ENCODE data around the gene COL23A1.
A peak's percentile ranks its signal among the peaks of the same experiment; 100 is the strongest.

COL23A1 gene

DNA sequence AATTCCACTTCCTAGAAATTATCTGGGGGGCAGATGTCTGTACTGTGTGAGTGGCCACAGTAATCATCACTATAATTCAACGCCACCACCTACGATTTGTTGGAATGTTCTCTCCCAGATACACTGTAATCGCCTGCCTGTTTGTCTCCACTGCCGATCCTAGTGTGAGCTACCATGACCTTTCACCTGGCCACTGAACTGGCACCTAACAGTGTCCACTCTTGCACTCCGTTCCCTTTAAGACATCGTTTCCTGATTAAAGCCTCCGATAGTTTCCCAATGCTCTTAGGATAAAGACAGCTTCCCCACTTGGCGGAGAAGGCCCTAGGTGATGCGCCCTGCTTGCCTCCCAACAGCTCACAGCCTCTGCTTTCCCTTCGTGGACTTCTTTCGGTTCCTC, 361.6 kb downstream of the COL23A1 start:
- Mint-ChIP-seq H3K9me3 (ENCODE audit: low read depth) (no peaks in the 10 kb centered on the region), H3K36me3 (peaks cover 16% of the 10 kb centered on the region), H3K27ac (no peak overlapping the region), H3K27me3 (no peaks in the 10 kb centered on the region), H3K4me1 (ENCODE audit: low read depth) (peaks cover 60% of the 10 kb centered on the region), H3K4me3 (no peak overlapping the region)

DNA sequence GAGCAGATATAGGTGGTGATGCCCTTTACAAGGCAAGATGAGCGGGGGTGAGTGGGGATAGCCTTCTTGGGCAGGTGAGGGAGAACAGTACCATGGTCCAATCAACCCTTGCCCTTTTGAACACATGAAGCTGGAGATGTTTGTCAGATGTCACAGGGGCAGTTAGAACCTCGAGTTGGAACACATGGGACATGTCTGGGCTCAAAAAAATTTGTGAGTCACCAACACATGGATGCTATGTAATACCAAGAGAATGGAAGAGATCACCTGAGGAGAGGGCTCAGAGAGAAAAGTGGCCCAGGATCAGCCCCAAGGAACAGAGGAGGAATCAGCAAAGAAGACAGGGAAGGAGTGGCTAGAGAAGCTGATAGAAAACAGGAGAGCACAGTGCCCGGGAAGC, 362.3 kb downstream of the COL23A1 start:
- peak overlapping the region; percentile 68 for H3K27ac Mint-ChIP-seq
- peak overlapping the region; percentile 77 for H3K4me3 Mint-ChIP-seq
- H3K27me3 Mint-ChIP-seq, result no peaks in the 10 kb centered on the region
- H3K36me3 Mint-ChIP-seq, result peaks cover 16% of the 10 kb centered on the region
- no peaks in the 10 kb centered on the region for H3K9me3 Mint-ChIP-seq (ENCODE audit: low read depth)
- H3K4me1 Mint-ChIP-seq (ENCODE audit: low read depth), result peaks cover 55% of the 10 kb centered on the region

DNA sequence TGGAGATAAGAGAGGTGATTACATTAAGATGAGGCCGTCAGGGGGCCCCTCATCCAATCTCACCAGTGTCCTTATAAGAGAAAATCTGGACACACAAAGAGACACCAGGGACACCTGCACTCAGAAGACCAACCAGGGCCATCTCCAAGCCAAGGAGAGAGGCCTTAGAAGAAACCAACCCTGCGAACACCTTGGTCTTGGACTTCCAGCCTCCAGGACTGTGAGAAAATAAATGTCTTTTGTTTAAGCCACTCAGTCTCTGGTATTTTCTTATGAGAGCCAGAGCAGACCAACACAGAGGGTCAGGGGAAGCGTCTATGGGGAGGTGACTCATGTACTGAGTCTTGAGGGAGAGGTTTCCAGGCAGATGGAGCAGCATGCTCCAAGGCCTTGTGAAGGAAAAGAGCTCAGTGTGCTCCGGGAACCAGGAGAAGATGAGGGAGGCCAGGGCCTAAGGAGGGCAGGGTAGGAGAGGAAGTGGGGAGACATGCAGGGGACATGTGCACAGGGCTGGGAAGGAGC, 363.0 kb downstream of the COL23A1 start:
- Mint-ChIP-seq H3K27me3 (no peaks in the 10 kb centered on the region), H3K36me3 (peaks cover 16% of the 10 kb centered on the region), H3K9me3 (ENCODE audit: low read depth) (no peaks in the 10 kb centered on the region), H3K4me3 (no peak overlapping the region), H3K27ac (peak overlapping the region; percentile 68), H3K4me1 (ENCODE audit: low read depth) (peaks cover 55% of the 10 kb centered on the region)

DNA sequence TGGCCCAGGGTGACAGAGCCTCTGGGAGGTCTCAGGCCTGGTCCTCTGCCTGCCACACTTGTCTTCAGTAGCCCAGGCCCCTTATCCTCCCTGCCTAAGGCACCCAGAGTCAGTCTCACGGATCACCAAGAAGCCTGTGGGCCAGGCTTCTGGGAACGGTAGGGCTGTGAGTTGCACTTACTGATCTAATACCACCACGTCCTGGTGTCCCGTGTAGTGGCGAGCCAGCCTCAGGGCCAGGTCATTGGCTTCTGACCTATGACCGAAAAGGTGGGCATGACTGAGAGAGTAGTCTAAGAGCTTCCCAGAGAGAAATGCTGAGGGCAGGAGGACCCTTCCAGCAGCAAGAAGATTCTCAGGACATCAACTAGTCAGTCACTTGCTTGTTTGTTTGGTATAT, 365.0 kb downstream of the COL23A1 start:
- Mint-ChIP-seq H3K27ac (no peak overlapping the region), H3K9me3 (ENCODE audit: low read depth) (no peaks in the 10 kb centered on the region), H3K4me3 (no peak overlapping the region), H3K36me3 (peaks cover 11% of the 10 kb centered on the region), H3K27me3 (no peaks in the 10 kb centered on the region), H3K4me1 (ENCODE audit: low read depth) (peaks cover 55% of the 10 kb centered on the region)

DNA sequence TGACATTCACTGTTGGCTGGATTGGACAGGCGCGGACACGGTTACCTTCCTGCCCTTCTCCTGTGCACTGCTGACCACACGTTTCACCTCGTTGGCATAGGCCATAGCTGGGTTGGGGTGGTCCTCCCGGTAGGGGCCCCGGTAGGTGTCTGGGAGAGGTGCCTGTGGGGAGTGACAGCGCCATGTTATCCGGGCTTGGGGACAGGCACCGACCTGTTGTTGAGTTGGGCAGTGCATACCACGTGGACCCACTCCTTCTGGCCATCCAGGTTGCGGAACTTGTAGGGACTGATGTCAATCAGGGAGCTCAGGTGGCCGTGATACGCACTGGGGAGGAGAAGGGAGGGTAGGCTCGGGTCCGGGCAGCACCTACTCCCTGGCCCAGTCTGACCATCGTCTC, 365.8 kb downstream of the COL23A1 start:
- H3K36me3 Mint-ChIP-seq, result peaks cover 13% of the 10 kb centered on the region
- peaks cover 50% of the 10 kb centered on the region for H3K4me1 Mint-ChIP-seq (ENCODE audit: low read depth)
- no peaks in the 10 kb centered on the region for H3K27me3 Mint-ChIP-seq
- no peaks in the 10 kb centered on the region for H3K9me3 Mint-ChIP-seq (ENCODE audit: low read depth)
- no peak overlapping the region for H3K27ac Mint-ChIP-seq
- H3K4me3 Mint-ChIP-seq, result no peak overlapping the region

DNA sequence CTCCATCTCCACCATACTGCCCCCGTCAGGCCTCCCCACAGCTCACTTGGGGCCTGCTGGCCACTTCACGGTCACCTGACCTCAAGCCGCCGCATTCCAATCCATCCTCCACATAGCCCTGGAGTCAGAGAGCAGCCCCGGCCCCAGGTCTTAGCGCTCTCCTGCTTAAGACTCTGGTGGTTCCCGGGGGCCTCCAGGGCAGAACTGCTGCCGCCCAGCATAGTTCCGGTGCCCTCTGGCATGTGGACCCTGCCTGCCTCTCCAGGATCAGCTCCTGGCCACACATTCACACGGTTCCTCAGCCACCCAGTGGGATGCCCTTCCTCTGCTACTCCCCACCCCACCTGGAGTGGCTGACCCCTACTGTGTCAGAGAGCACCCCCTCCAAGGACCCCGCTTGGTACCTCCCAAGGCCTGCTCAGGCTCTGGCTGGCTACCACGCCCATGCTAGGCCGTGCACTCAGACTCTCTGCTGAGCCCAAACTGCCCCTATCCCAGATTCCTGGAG, 366.3 kb downstream of the COL23A1 start:
- Mint-ChIP-seq H3K27ac (no peak overlapping the region), H3K36me3 (peaks cover 11% of the 10 kb centered on the region)

DNA sequence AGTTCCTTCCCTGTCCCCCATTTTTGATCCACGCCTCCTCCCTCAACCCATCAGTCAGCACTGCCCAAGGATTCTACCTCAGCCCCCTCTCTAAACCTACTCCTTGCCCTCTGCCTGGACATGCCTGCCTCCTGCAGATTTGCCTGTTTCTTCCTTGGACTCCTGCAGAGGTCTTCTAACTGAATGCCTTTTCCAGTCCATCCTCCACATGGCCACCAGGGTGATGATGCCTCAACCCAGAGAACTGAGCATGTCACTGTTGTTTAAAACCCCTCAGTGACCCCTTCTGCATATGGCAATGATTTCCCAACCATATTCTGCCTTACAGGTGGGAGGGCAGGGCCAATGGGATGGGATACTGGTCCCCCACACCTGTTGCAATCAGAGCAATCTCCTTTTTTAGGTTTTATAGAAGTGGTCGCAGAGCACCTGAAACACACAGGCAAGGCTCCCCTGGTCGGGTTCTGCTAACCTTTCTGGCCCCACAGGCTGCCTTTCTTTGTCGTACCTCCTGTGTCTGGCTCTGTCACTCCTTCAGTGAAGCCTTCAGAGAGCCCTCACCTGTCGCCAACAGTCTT, 366.9 kb downstream of the COL23A1 start:
- H3K4me3 Mint-ChIP-seq, result no peak overlapping the region
- no peaks in the 10 kb centered on the region for H3K27me3 Mint-ChIP-seq
- peak overlapping the region; percentile 61 for H3K27ac Mint-ChIP-seq
- peaks cover 45% of the 10 kb centered on the region for H3K4me1 Mint-ChIP-seq (ENCODE audit: low read depth)
- no peaks in the 10 kb centered on the region for H3K9me3 Mint-ChIP-seq (ENCODE audit: low read depth)
- peaks cover 11% of the 10 kb centered on the region for H3K36me3 Mint-ChIP-seq

More for the DNA sequence above, 366.3 kb downstream of the COL23A1 start:
- Mint-ChIP-seq H3K27me3 (no peaks in the 10 kb centered on the region), H3K4me1 (ENCODE audit: low read depth) (peaks cover 47% of the 10 kb centered on the region), H3K4me3 (no peak overlapping the region), H3K9me3 (ENCODE audit: low read depth) (no peaks in the 10 kb centered on the region)

DNA sequence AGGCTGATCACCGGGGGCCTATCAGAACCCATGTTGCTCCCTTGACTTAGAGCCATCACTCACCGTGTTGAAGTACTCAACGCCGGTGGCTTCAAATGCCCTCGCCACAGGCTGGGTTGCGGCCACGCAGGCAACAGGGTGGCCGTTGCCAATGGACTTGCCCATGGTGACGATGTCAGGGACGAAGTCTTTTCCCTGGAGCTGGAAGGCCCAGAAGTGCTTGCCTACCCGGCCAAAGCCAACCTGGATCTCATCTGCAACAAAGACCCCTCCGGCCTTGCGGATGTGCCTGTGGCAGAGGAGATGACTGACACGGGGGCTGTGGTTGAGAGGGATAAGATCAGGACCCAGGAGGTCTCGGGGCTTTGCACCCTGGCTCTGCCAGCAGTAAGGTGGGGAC, 367.9 kb downstream of the COL23A1 start:
- no peaks in the 10 kb centered on the region for H3K9me3 Mint-ChIP-seq (ENCODE audit: low read depth)
- no peaks in the 10 kb centered on the region for H3K27me3 Mint-ChIP-seq
- H3K27ac Mint-ChIP-seq, result no peak overlapping the region
- H3K4me3 Mint-ChIP-seq, result no peak overlapping the region
- peaks cover 36% of the 10 kb centered on the region for H3K4me1 Mint-ChIP-seq (ENCODE audit: low read depth)
- H3K36me3 Mint-ChIP-seq, result peaks cover 6% of the 10 kb centered on the region

DNA sequence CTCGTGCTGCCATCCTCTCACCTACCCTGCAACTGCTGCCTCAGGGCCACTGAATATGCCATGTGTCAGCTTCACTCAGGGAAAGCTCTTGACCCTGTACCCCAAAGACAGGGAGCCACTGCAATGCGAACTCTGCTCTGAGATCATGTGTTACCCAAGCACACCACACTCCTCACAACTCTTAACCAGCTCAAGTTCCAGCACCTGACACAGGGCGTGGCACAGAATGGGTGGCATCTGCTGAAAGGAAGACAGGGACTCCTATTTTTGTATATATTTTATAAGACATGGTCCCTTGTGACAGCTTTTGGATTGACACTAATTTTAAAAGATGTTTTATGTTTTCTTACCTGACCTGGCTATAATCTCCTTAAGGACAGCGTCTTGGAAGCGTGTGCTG, 368.3 kb downstream of the COL23A1 start:
- Mint-ChIP-seq H3K4me3 (no peak overlapping the region), H3K9me3 (ENCODE audit: low read depth) (no peaks in the 10 kb centered on the region), H3K36me3 (peaks cover 6% of the 10 kb centered on the region), H3K27ac (peak overlapping the region; percentile 62), H3K4me1 (ENCODE audit: low read depth) (peaks cover 32% of the 10 kb centered on the region), H3K27me3 (no peaks in the 10 kb centered on the region)

DNA sequence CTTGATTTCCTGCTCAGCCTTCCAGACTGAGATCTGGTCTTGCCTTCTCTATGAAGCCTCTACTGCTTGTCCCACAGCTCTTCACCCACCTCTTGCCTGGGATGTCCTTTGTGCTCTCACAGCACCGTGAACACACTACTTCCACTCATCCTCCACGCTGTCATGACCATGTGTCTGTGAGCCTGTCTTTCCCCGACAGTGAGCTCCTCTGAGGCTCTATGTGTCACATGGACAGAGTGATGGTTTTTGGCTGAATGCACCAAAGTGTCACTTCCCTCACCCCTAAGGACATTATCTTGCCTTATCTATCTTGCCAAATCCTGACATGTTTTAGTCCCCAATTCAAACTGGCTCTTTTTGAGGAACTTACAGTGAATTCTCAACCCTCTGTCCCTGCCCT, 368.9 kb downstream of the COL23A1 start:
- Mint-ChIP-seq H3K27me3 (no peaks in the 10 kb centered on the region), H3K4me3 (no peak overlapping the region), H3K36me3 (peaks cover 8% of the 10 kb centered on the region), H3K9me3 (ENCODE audit: low read depth) (no peaks in the 10 kb centered on the region), H3K4me1 (ENCODE audit: low read depth) (peaks cover 29% of the 10 kb centered on the region), H3K27ac (peak overlapping the region; percentile 62)

DNA sequence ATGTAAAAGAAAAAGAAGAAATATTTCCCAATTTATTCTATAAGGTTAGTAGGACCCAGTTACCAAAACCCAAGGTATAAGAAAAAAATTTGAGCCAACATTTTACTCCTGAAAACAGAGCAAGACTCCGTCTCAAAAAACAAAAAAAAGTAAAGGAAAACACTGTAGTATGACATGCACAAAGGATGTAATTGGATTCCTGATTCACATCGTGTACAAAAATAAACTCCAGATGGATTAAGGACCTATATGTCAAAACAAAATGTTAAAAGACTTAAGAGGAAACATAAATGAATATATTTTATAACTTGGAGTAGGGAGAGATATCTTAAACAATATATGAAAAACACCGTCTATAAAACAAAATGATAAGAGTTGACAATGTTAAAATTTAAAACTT, 371.4 kb downstream of the COL23A1 start:
- Mint-ChIP-seq H3K27ac (peak overlapping the region; percentile 12), H3K4me3 (no peak overlapping the region), H3K36me3 (peaks cover 9% of the 10 kb centered on the region)

DNA sequence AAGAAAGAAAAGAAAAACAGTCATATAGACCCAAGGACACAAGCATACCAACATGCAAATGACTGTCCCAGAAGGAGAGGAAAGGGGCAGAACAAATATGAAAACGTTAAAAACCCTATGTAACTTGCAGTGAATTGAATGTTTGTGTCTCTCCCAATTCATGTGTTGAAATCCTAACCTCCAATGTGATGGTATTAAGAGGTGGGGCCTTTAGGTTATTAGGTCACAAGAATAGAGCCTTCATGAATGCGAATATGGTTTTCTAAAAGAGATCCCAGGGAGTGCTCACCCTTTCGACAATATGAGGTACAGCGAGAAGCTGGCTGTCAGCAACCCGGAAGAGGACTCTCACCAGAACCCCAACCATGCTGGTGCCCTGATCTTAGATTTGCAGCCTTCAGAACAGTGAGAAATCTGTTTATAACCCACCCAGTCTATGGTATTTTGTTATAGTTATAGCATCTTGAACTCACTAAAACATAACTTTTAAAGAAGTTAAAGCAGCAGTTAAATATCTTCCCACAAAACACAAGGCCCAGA, 371.9 kb downstream of the COL23A1 start:
- H3K36me3 Mint-ChIP-seq, result peaks cover 9% of the 10 kb centered on the region
- no peak overlapping the region for H3K4me3 Mint-ChIP-seq
- H3K27ac Mint-ChIP-seq, result peak overlapping the region; percentile 12
- H3K9me3 Mint-ChIP-seq (ENCODE audit: low read depth), result no peaks in the 10 kb centered on the region
- H3K4me1 Mint-ChIP-seq (ENCODE audit: low read depth), result peaks cover 33% of the 10 kb centered on the region
- no peaks in the 10 kb centered on the region for H3K27me3 Mint-ChIP-seq

More for the DNA sequence above, 371.4 kb downstream of the COL23A1 start:
- Mint-ChIP-seq H3K9me3 (ENCODE audit: low read depth) (no peaks in the 10 kb centered on the region), H3K27me3 (no peaks in the 10 kb centered on the region), H3K4me1 (ENCODE audit: low read depth) (peaks cover 33% of the 10 kb centered on the region)

DNA sequence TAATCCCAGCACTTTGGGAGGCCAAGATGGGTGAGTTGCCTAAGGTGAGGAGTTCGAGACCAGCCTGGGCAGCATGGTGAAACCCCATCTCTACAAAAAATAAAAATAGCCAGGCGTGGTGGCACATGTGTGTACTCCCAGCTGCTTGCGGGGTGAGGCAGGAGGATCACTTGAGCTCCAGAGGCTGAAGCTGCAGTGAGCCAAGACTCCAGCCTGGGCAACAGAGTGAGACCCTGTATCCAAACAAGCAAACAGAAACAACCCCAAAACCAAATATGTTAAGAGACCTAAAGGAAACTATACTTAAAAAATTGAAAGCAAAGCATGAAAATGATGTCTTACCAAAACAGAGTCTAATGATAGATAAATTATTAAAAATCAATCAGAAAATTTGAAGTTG, 373.4 kb downstream of the COL23A1 start:
- H3K27ac Mint-ChIP-seq, result no peak overlapping the region
- peaks cover 32% of the 10 kb centered on the region for H3K4me1 Mint-ChIP-seq (ENCODE audit: low read depth)
- peaks cover 9% of the 10 kb centered on the region for H3K36me3 Mint-ChIP-seq
- H3K9me3 Mint-ChIP-seq (ENCODE audit: low read depth), result no peaks in the 10 kb centered on the region
- no peaks in the 10 kb centered on the region for H3K27me3 Mint-ChIP-seq
- no peak overlapping the region for H3K4me3 Mint-ChIP-seq

DNA sequence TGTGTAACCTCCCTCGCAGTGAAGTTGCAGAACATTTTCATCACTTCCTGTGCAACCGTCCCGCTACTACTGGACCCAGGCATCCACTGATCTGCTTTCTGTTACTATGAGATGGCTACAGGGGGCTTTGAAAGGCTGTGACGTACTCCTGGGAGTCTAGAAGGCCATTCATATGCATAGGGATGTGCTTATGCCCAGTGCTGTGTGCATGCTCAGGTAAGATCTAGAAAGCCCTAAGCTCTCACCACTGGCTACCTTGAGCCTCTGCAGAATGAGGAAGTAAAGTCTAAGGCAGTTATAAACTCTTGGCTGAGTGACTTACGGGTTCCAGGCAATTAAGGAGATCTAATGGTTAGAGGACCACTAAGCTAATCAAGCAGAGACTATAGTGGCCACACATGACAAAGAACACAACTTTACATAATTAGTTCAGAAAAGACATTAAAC, 374.1 kb downstream of the COL23A1 start:
- peaks cover 25% of the 10 kb centered on the region for H3K4me1 Mint-ChIP-seq (ENCODE audit: low read depth)
- H3K9me3 Mint-ChIP-seq (ENCODE audit: low read depth), result no peaks in the 10 kb centered on the region
- no peak overlapping the region for H3K4me3 Mint-ChIP-seq
- peaks cover 4% of the 10 kb centered on the region for H3K36me3 Mint-ChIP-seq
- peak overlapping the region; percentile 79 for H3K27ac Mint-ChIP-seq
- H3K27me3 Mint-ChIP-seq, result no peaks in the 10 kb centered on the region

DNA sequence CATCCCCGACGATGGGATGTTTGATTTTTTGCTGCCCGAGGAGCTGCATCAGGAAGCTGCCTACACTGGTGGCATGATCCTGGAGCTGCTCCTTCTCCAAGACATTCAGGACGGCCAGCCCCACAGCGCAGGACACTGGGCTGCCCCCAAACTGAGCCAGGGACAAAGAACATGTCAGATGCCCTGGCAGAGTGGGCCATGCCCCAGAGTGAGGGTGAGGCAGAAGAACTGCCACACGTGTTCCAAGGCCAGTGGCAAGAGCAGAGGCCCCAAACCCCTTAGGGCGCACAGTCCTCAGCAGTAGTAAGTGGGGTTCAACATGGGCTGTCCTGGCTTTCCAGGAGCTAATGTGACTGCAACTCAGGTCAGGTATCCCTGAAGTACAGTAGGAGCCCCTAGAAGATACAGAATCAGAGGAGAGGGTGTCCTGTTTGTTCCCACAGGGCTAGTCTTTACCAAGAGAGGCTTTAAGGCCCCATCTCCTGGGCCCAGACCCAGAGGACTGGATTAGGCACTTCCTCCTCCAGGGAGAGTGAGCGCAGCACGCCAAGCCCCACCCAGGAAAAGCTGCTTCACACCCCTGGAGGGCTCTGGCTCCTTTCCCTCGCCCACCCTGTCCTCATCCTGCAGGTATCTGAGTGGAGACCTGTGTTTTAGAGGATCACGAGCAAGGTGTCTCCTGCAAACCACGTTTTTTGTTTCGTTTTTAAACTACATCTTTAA, 374.8 kb downstream of the COL23A1 start:
- Mint-ChIP-seq H3K27me3 (no peaks in the 10 kb centered on the region), H3K4me1 (ENCODE audit: low read depth) (peaks cover 18% of the 10 kb centered on the region), H3K9me3 (ENCODE audit: low read depth) (no peaks in the 10 kb centered on the region), H3K27ac (peak overlapping the region; percentile 22), H3K4me3 (no peak overlapping the region), H3K36me3 (peaks cover 4% of the 10 kb centered on the region)

Measured in activated naive CD8-positive, alpha-beta T cell (primary cell).